Measurements from ENCODE around the gene DEXI.

- TF ChIP-seq CTCF (IDR thresholded peaks at IDR 0.05), result no peak
- TF ChIP-seq POLR2A (IDR thresholded peaks at IDR 0.05), result no peak
Measured at GRCh38 chr16:10919003-10919351, 23.3 kb downstream of the DEXI start.
